ENCODE results near the gene FNDC5. TPM values are rescaled to one million over a fixed set of nuclear protein-coding genes. Genes with fewer than 3 reads are reported as not detected.

Gene FNDC5
- total and polyA plus RNA-seq, 9 of the 15 experiments (the other 6 are each of a cell fraction or from before 2014, with no cell fraction given), result 0.06 to 2.1 (median 0.22) TPM

- no TSS peak for BruUV-seq (replicated peaks)
- WGBS (ENCODE audit: insufficient coverage, low coverage, missing lambda C conversion rate), result 2% methylated on average over 45 of the region's 55 CpGs
- TF ChIP-seq ESRRA (IDR thresholded peaks at IDR 0.05; ENCODE audit: borderline replicate concordance, low read depth) (peak; percentile 82), IRF1 (CRISPR knock-in tag; IDR thresholded peaks at IDR 0.05; ENCODE audit: borderline replicate concordance) (peak; percentile 19; the same call in 1 of the 2 replicates), POLR3G (IDR thresholded peaks at IDR 0.05; ENCODE audit: extremely low read depth, insufficient read length, insufficient replicate concordance) (no peak), MYC (IDR thresholded peaks at IDR 0.05; ENCODE audit: low read depth, low read length) (peak; percentile 100), MYC (CRISPR knock-in tag; IDR thresholded peaks at IDR 0.05; ENCODE audit: borderline replicate concordance, low read depth) (peak; percentile 100), POLR2H (tag; IDR thresholded peaks at IDR 0.05; ENCODE audit: low read depth) (peak; percentile 82), TCF7 (IDR thresholded peaks at IDR 0.05; ENCODE audit: borderline replicate concordance) (peak; percentile 61; the same call in 1 of the 2 replicates), ELK1 (CRISPR knock-in tag; IDR thresholded peaks at IDR 0.05) (no peak), KDM2B (CRISPR knock-in tag; IDR thresholded peaks at IDR 0.05) (peak; percentile 86), SMAD4 (CRISPR knock-in tag; conservative IDR thresholded peaks at IDR 0.05) (peak; percentile 91)
- TF ChIP-seq, protein P1, sequence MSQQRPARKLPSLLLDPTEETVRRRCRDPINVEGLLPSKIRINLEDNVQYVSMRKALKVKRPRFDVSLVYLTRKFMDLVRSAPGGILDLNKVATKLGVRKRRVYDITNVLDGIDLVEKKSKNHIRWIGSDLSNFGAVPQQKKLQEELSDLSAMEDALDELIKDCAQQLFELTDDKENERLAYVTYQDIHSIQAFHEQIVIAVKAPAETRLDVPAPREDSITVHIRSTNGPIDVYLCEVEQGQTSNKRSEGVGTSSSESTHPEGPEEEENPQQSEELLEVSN (IDR thresholded peaks at IDR 0.05; ENCODE audit: borderline replicate concordance in 1 of 2, extremely low read depth in 1 of 2, insufficient read depth in 1 of 2, insufficient read length in 1 of 2, low read depth in 1 of 2, low read length in 1 of 2, poor library complexity in 1 of 2, severe bottlenecking in 1 of 2), result peak; percentile 76 to 91
- TF ChIP-seq, protein P2, sequence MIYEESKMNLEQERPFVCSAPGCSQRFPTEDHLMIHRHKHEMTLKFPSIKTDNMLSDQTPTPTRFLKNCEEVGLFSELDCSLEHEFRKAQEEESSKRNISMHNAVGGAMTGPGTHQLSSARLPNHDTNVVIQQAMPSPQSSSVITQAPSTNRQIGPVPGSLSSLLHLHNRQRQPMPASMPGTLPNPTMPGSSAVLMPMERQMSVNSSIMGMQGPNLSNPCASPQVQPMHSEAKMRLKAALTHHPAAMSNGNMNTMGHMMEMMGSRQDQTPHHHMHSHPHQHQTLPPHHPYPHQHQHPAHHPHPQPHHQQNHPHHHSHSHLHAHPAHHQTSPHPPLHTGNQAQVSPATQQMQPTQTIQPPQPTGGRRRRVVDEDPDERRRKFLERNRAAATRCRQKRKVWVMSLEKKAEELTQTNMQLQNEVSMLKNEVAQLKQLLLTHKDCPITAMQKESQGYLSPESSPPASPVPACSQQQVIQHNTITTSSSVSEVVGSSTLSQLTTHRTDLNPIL (CRISPR knock-in tag; IDR thresholded peaks at IDR 0.05), result no peak
- TF ChIP-seq, protein P3, sequence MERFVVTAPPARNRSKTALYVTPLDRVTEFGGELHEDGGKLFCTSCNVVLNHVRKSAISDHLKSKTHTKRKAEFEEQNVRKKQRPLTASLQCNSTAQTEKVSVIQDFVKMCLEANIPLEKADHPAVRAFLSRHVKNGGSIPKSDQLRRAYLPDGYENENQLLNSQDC (CRISPR knock-in tag; IDR thresholded peaks at IDR 0.05), result peak; percentile 81; the same call in 1 of the 2 replicates
Observed at GRCh38 chr1:32817159-32817814, 53.4 kb downstream of the FNDC5 start, which contains the start of the genes S100PBP and YARS1. TSS of gene S100PBP (plus strand) at chr1:32817653. CDS start at chr1:32826100, 8,447 bp downstream. TSS of gene YARS1 (minus strand) at chr1:32817358. CDS start at chr1:32817244, 114 bp downstream.

More at GRCh38 chr1:32817159-32817814, 53.4 kb downstream of the FNDC5 start, which contains the start of the genes S100PBP and YARS1:
- H3K9me1 ChIP-seq (ENCODE audit: control insufficient read depth, insufficient read depth, low read length), result no peaks in the 10 kb centered on the region
- no peaks in the 10 kb centered on the region for H3K9me3 ChIP-seq (replicated peaks; ENCODE audit: control insufficient read depth, insufficient read depth, low read depth, low read length)
- intact Hi-C loops (cut with micrococcal nuclease), result loop anchor here (5.0 kb wide), 1 partner anchor 425 kb away; the partner anchor contains the start of gene BSDC1
- peak within 1 kb of the TSS; percentile 74 for H3K4me3 ChIP-seq
- no peaks in the 10 kb centered on the region for H3K27me3 ChIP-seq (ENCODE audit: control insufficient read depth in 2 of 2, insufficient read depth in 2 of 2, low read length in 2 of 2)
- in situ Hi-C loops (cut with MboI), result no loop called here
- DNase-seq (ENCODE audit: extremely low read depth in 1 of 4, low spot score in 3 of 4) (peak; percentile 97 to 100 (median 98)), ATAC-seq (peak; percentile 89), FAIRE-seq (peak; percentile 86)
- peaks cover 43% of the 10 kb centered on the region for H3K36me3 ChIP-seq (ENCODE audit: control insufficient read depth, insufficient read depth, low read length)
- POLR2A ChIA-PET, result interaction anchor here (0.6 to 2.7 kb wide), 20 partner anchors 9 to 1318 kb away, joined by 3 to 7 read pairs (median 3); partner anchors contain the start of gene RBBP4
- H2AFZ ChIP-seq (ENCODE audit: low read depth, low read length), result peak within 1 kb of the TSS; percentile 94
- H3K27ac ChIP-seq (ENCODE audit: extremely low read depth, low read depth, low read length), result peak within 1 kb of the TSS; percentile 98
- H3K4me2 ChIP-seq (ENCODE audit: insufficient read depth, low read length), result peak within 1 kb of the TSS; percentile 95
- H3K4me1 ChIP-seq (replicated peaks in 1 of 2; ENCODE audit: control insufficient read depth in 2 of 2, insufficient read depth in 2 of 2, low read length in 2 of 2), result peaks cover 36 to 39% of the 10 kb centered on the region in 2 experiments
- peaks cover 95% of the 10 kb centered on the region for H3K79me2 ChIP-seq (ENCODE audit: control insufficient read depth, insufficient read depth, low read length)
- H3K9ac ChIP-seq (ENCODE audit: insufficient read depth in 1 of 2, low read depth in 2 of 2, low read length in 2 of 2), result peak within 1 kb of the TSS; percentile 98 to 99
- CTCF ChIA-PET (ENCODE audit: low intra/inter-chr PET ratio), result interaction anchor here (0.6 to 0.7 kb wide), 2 partner anchors 362 to 556 kb away, joined by 3 to 6 read pairs; no protein-coding TSS in a partner anchor
- H4K20me1 ChIP-seq (replicated peaks; ENCODE audit: control insufficient read depth, insufficient read depth, low read length), result peaks cover 27% of the 10 kb centered on the region; the same call in 1 of the 2 replicates

Data from K562 (cell line).